GM12878 (cell line): ENCODE measurements around the gene CTSE. TPM values are rescaled to one million over a fixed set of nuclear protein-coding genes. Genes with fewer than 3 reads are reported as not detected.
A peak's percentile ranks its signal among the peaks of the same experiment; 100 is the strongest.

Experiments used
- ATAC-seq: fragments of 200-7000 bp; cut with Tn5 transposase; 3 replicates; pipeline ENCODE4 v1.9.1; 2020; ENCODE audit warnings: mild to moderate bottlenecking, moderate library complexity
- BruUV-seq: library from RNA; stranded (reverse); fragments of 400-500 nt; replicated peaks from 2 replicates; lab custom pipeline; 2021; lab: Mats Ljungman, UMichigan
- CTCF ChIA-PET: fragments of 300-600 bp; sonication (Branson Sonifier 250); formaldehyde crosslinking; extraction: SDS; loops from one replicate; lab custom pipeline; 2021; ENCODE audit warnings: inconsistent platforms; lab: Yijun Ruan, JAX
- POLR2A ChIA-PET: fragments of 350-600 bp; formaldehyde crosslinking; extraction: SDS; loops from one replicate; lab custom pipeline; 2021; ENCODE audit warnings: inconsistent platforms; lab: Charles Lee
- RAD21 ChIA-PET: fragments of 300-600 bp; sonication (Branson Sonifier 250); formaldehyde crosslinking; loops from one replicate; lab custom pipeline; 2023; ENCODE audit warnings: antibody characterized with exemption; ENCODE audit not compliant: unreplicated experiment; lab: Charles Lee
- SMC1A ChIA-PET: fragments of 300-600 bp; sonication (Branson Sonifier 250); formaldehyde crosslinking; loops from one replicate; lab custom pipeline; 2023; ENCODE audit not compliant: unreplicated experiment, uncharacterized antibody; lab: Charles Lee
- DNase-seq: peaks from one replicate; pipeline ENCODE4 v3.0.0-alpha.2; 2011; ENCODE audit warnings: low read depth, low spot score
- FAIRE-seq: peaks from 3 replicates; lab custom pipeline; 2011; peaks lifted over from hg19 to GRCh38; lab: Jason Lieb, UNC
- H2AFZ ChIP-seq: 2 replicates; pipeline ENCODE4 v1.6.0; 2011; ENCODE audit warnings: low read depth, low read length, control low read depth; ENCODE audit not compliant: control insufficient read depth
- H3K27ac ChIP-seq: 2 replicates; pipeline ENCODE4 v1.5.1; 2011; ENCODE audit warnings: control low read depth; ENCODE audit not compliant: control insufficient read depth, insufficient read depth
- H3K27me3 ChIP-seq, 2 experiments: replicated peaks in 1 of 2; 2 replicates each; pipeline versions ENCODE4 v1.6.0 to v1.6.1; 2011; ENCODE audit warnings: low read length in 1 of 2; ENCODE audit not compliant: control insufficient read depth in 2 of 2, insufficient read depth in 2 of 2
- H3K36me3 ChIP-seq, 2 experiments: 2 replicates each; pipeline ENCODE4 v1.5.1; 2011; ENCODE audit warnings: low read length in 1 of 2; ENCODE audit not compliant: control insufficient read depth in 2 of 2, insufficient read depth in 2 of 2
- H3K4me1 ChIP-seq: 2 replicates; pipeline ENCODE4 v1.6.1; 2011; ENCODE audit warnings: mild to moderate bottlenecking, low read length, moderate library complexity, mixed read lengths; ENCODE audit not compliant: control insufficient read depth, insufficient read depth
- H3K4me2 ChIP-seq: 2 replicates; pipeline ENCODE4 v1.6.0; 2011; ENCODE audit warnings: control low read depth; ENCODE audit not compliant: control insufficient read depth, insufficient read depth
- H3K4me3 ChIP-seq: fragments of 200-600 bp; sonication (generic); 2 replicates; pipeline ENCODE4 v1.5.1; 2016
- H3K79me2 ChIP-seq: 2 replicates; pipeline ENCODE4 v1.6.0; 2011; ENCODE audit warnings: low read length; ENCODE audit not compliant: control insufficient read depth, insufficient read depth
- H3K9ac ChIP-seq: 2 replicates; pipeline ENCODE4 v1.8.0; 2011; ENCODE audit warnings: low read length, control low read depth, mixed read lengths; ENCODE audit not compliant: control insufficient read depth, insufficient read depth
- H3K9me3 ChIP-seq: replicated peaks from 3 replicates; pipeline ENCODE4 v1.5.1; 2011; ENCODE audit warnings: mild to moderate bottlenecking, low read length; ENCODE audit not compliant: control insufficient read depth, insufficient read depth
- H4K20me1 ChIP-seq: 2 replicates; pipeline ENCODE4 v1.6.0; 2011; ENCODE audit not compliant: control insufficient read depth, insufficient read depth
- BHLHE40 ChIP-seq, 2 experiments: fragments of 450-650 bp in 1 of 2; IDR thresholded peaks; 2 replicates each; pipeline ENCODE4 v1.6.1; 2011 to 2017; ENCODE audit warnings: low read depth in 2 of 2, borderline replicate concordance in 1 of 2, improper control_type of control experiment in 1 of 2, low read length in 1 of 2, mild to moderate bottlenecking in 1 of 2
- NBN ChIP-seq: fragments of 450-650 bp; IDR thresholded peaks from 2 replicates; pipeline ENCODE4 v1.6.1; 2016
- PAX5 ChIP-seq: IDR thresholded peaks from 2 replicates; pipeline ENCODE4 v1.6.1; 2011; ENCODE audit warnings: low read depth, low read length, borderline replicate concordance
- WGBS: methylation state at CpG from one replicate; pipeline ENCODE4 v1.1.6; 2016; ENCODE audit warnings: low lambda C conversion rate; ENCODE audit not compliant: insufficient replicate concordance, insufficient coverage; ENCODE audit errors: missing lambda C conversion rate; 5-methylcytosine and 5-hydroxymethylcytosine counted together
- in situ Hi-C: fragments of 300-500 bp; cut with MboI; formaldehyde crosslinking; loops from 9 replicates; pipeline ENCODE4 v1.14.3; 2018; ENCODE audit warnings: mixed read lengths
- intact Hi-C: fragments of 100-400 bp; cut with micrococcal nuclease; formaldehyde crosslinking; loops from one replicate; pipeline ENCODE4 v1.14.2; 2022; ENCODE audit not compliant: unreplicated experiment
- polyA plus RNA-seq, 11 experiments: library from polyadenylated mRNA; depleted of rRNA in 4 of 11; unstranded in 6 of 11; stranded (reverse) in 5 of 11; fragments of >200 nt; fragmentation: Nextera tagmentation in 4 of 11; fragmentation: Illumina TruSeq in 1 of 11; extraction: Ambion mirVana in 4 of 11; extraction: Trizol in 1 of 11; gene quantifications; 1 replicate in 1 of 11; 2 replicates in 10 of 11; pipeline versions ENCODE4 v1.2.1 to v1.2.3, GENCODE V29; 2011 to 2016; ENCODE audit warnings: inconsistent platforms in 2 of 11, missing spikeins in 2 of 11, low read depth in 1 of 11
- total RNA-seq, 4 experiments: library from RNA; depleted of rRNA in 3 of 4; stranded (reverse); fragments of >200 nt in 3 of 4; fragmentation: Illumina TruSeq in 1 of 4; extraction: Trizol in 1 of 4; gene quantifications; 2 replicates each; pipeline versions ENCODE4 v1.2.1 to v1.2.3, GENCODE V29; 2013 to 2021
- TF ChIP-seq, protein P1 (sequence below): IDR thresholded peaks from 2 replicates; pipeline ENCODE4 v1.6.1; 2011; ENCODE audit warnings: low read depth, low read length, improper control_type of control experiment, borderline replicate concordance

Gene CTSE
- total and polyA plus RNA-seq, 10 of the 15 experiments (the other 5 are each of a cell fraction or from before 2014, with no cell fraction given), result 0.26 TPM; not detected in 9

DNA sequence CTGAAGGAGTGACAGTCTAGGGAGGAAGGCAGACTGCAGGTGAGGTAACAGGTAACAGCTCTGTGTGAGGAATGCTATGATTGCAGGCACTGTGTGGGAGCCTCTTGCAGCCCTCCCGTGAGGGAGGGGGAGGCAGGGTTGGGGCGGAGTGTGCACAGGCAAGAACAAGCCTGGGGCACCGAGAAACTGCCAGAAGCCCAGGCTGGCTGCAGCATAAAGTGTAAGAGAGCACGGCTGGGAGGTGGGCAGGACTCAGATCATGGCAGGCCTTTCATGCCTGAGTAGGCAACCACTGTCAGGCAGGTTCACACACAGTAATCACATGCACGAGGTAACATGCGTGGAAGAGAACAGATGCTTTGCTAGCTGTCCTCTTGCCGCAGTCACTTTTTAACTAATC is 17.9 kb upstream of the CTSE start:
- ATAC-seq, result peak; percentile 84
- peak overlapping the region; percentile 33; the same call in 1 of the 2 replicates for H2AFZ ChIP-seq

DNA sequence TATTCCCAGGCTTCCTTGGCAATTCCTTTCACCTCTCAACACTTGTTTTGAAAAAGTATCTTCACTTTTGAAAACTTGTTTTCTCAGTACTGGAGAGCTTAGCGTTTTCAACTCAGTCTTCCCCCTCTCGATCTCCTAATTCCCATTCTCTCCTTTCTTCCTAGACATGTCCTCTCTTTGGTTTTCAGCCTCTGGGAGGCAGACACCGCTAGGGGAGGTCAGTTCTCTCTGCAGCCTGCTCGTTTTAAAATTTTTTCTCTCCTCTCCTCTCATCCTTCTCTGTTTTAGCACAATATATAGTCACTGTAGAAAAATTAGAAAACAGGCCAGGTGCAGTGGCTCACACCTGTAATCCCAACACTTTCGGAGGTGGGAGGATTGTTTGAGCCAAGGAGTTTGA is 16.6 kb upstream of the CTSE start:
- H2AFZ ChIP-seq, result no peak overlapping the region
- no peaks in the 10 kb centered on the region for H4K20me1 ChIP-seq
- RAD21 ChIA-PET, result interaction anchor here (1.0 to 2.1 kb wide), 2 partner anchors 10 to 66 kb away, joined by 3 to 7 read pairs; no protein-coding TSS in a partner anchor
- H3K36me3 ChIP-seq, result no peaks in the 10 kb centered on the region; a peak in 1 of 4 replicates
- 72% methylated on average over 5 of the region's 5 CpGs for WGBS
- H3K9me3 ChIP-seq, result no peaks in the 10 kb centered on the region
- no peaks in the 10 kb centered on the region; a peak in 1 of 4 replicates for H3K27me3 ChIP-seq
- H3K27ac ChIP-seq, result no peak overlapping the region
- TF ChIP-seq NBN, result no peak
- no peak overlapping the region for H3K9ac ChIP-seq
- no peak overlapping the region for H3K4me3 ChIP-seq
- H3K4me1 ChIP-seq, result peaks cover 49% of the 10 kb centered on the region
- SMC1A ChIA-PET, result interaction anchor here (1.0 to 1.7 kb wide), 2 partner anchors 17 to 65 kb away, joined by 5 to 7 read pairs; no protein-coding TSS in a partner anchor
- in situ Hi-C loops (no loop called here), intact Hi-C loops (no loop called here)
- no peak for DNase-seq
- no peak for FAIRE-seq
- CTCF ChIA-PET, result interaction anchor here (0.9 to 3.0 kb wide), 3 partner anchors 10 to 250 kb away, joined by 3 to 20 read pairs (median 3); no protein-coding TSS in a partner anchor
- no peak for ATAC-seq
- BruUV-seq, result no TSS peak
- no peak overlapping the region for H3K4me2 ChIP-seq
- peaks cover 11% of the 10 kb centered on the region for H3K79me2 ChIP-seq
- POLR2A ChIA-PET, result no interaction called here

More for the DNA sequence above, 17.9 kb upstream of the CTSE start:
- DNase-seq (no peak), FAIRE-seq (peak; percentile 88)
- peak overlapping the region; percentile 35 for H3K27ac ChIP-seq
- in situ Hi-C loops, result no loop called here
- ChIA-PET POLR2A (no interaction called here), CTCF (interaction anchor here (4.2 kb wide), 1 partner anchor 65 kb away, joined by 18 read pairs; no protein-coding TSS in a partner anchor), RAD21 (no interaction called here), SMC1A (interaction anchor here (0.7 to 2.5 kb wide), 2 partner anchors 10 to 15 kb away, joined by 3 to 19 read pairs; no protein-coding TSS in a partner anchor)
- no peaks in the 10 kb centered on the region for H3K9me3 ChIP-seq
- BruUV-seq, result no TSS peak
- no peaks in the 10 kb centered on the region for H4K20me1 ChIP-seq
- H3K9ac ChIP-seq, result no peak overlapping the region
- no peak overlapping the region for H3K4me3 ChIP-seq
- H3K36me3 ChIP-seq, result no peaks in the 10 kb centered on the region; a peak in 1 of 4 replicates
- 14% methylated on average over 7 of the region's 7 CpGs for WGBS
- H3K27me3 ChIP-seq, result no peaks in the 10 kb centered on the region; a peak in 1 of 4 replicates
- H3K79me2 ChIP-seq, result peaks cover 11% of the 10 kb centered on the region
- H3K4me2 ChIP-seq, result peak overlapping the region; percentile 66
- intact Hi-C loops, result no loop called here
- TF ChIP-seq, protein P1, sequence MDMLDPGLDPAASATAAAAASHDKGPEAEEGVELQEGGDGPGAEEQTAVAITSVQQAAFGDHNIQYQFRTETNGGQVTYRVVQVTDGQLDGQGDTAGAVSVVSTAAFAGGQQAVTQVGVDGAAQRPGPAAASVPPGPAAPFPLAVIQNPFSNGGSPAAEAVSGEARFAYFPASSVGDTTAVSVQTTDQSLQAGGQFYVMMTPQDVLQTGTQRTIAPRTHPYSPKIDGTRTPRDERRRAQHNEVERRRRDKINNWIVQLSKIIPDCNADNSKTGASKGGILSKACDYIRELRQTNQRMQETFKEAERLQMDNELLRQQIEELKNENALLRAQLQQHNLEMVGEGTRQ, result no peak
- TF ChIP-seq PAX5 (peak; percentile 65; the same call in 1 of the 2 replicates), BHLHE40 (IDR thresholded peaks at IDR 0.05; ENCODE audit: borderline replicate concordance in 1 of 2, low read depth in 2 of 2, low read length in 1 of 2) (peak; percentile 17 to 59; a peak in 1 of 4 replicates)
- peaks cover 48% of the 10 kb centered on the region for H3K4me1 ChIP-seq
